ENCODE results near the gene ANKMY1. TPM values are rescaled to one million over a fixed set of nuclear protein-coding genes. Genes with fewer than 3 reads are reported as not detected.

The ANKMY1 gene
- polyA plus RNA-seq, 3 donors = 2.1 to 22.9 (median 2.9) TPM

GRCh38 chr2:240566203-240567136, 8.7 kb upstream of the ANKMY1 start:
- peaks cover 22 to 35% of the 10 kb centered on the region in 2 donors for H3K36me3 Mint-ChIP-seq

More at GRCh38 chr2:240566203-240567136, 8.7 kb upstream of the ANKMY1 start:
- Histone ChIP-seq H3K9ac (ENCODE audit: insufficient read depth, low read length, poor library complexity, severe bottlenecking) (peak overlapping the region; percentile 81), H3K27ac (ENCODE audit: low read depth in 1 of 2, low read length in 2 of 2) (peak overlapping the region; percentile 95 to 97), H3K4me1 (ENCODE audit: control insufficient read depth in 1 of 2, insufficient read depth in 2 of 2, low read length in 2 of 2) (peaks cover 85 to 90% of the 10 kb centered on the region in 2 donors), H4K20me1 (ENCODE audit: insufficient read depth, low read length) (peaks cover 26% of the 10 kb centered on the region), H3K27me3 (ENCODE audit: control insufficient read depth in 2 of 2, insufficient read depth in 2 of 2, low read length in 2 of 2) (no peaks in the 10 kb centered on the region), H3K4me3 (replicated peaks in 1 of 3; ENCODE audit: low read depth in 2 of 3, low read length in 3 of 3) (peak overlapping the region; percentile 32 to 75 (median 68)), H3K9me3 (replicated peaks in 1 of 2; ENCODE audit: control insufficient read depth in 1 of 2, insufficient read depth in 1 of 2, low read length in 2 of 2) (no peaks in the 10 kb centered on the region), H3K4me2 (replicated peaks; ENCODE audit: extremely low read depth, low read length, poor library complexity, severe bottlenecking) (peak overlapping the region; percentile 81), H2AFZ (ENCODE audit: insufficient read depth, low read depth, low read length, poor library complexity, severe bottlenecking) (no peak overlapping the region), H3K79me2 (ENCODE audit: insufficient read depth, low read length) (peaks cover 58% of the 10 kb centered on the region), H3K36me3 (replicated peaks in 1 of 2; ENCODE audit: control insufficient read depth in 1 of 2, insufficient read depth in 2 of 2, low read length in 2 of 2) (peaks cover 0 to 4% of the 10 kb centered on the region in 2 donors)
- no peaks in the 10 kb centered on the region for H3K9me3 Mint-ChIP-seq
- intact Hi-C loops (cut with micrococcal nuclease) = loop anchor here in 1 of 2 donors (2.0 kb wide), 1 partner anchor 20 kb away; the partner anchor contains the start of gene CAPN10
- H3K27ac Mint-ChIP-seq = peak overlapping the region; percentile 97 to 100 (median 97)
- DNase-seq = peak; percentile 88 to 93 (median 88)
- H3K4me3 Mint-ChIP-seq = peak overlapping the region; percentile 86 to 95
- peaks cover 0 to 3% (median 2%) of the 10 kb centered on the region in 3 donors for H3K27me3 Mint-ChIP-seq (ENCODE audit: low read depth in 3 of 3)
- WGBS (ENCODE audit: insufficient coverage) = 5% methylated on average over 52 of the region's 53 CpGs
- TF ChIP-seq CTCF (IDR thresholded peaks at IDR 0.05) = peak; percentile 99
- peaks cover 81% of the 10 kb centered on the region for H3K4me1 Mint-ChIP-seq

All from CD14-positive monocyte (primary cell).